Ovary (tissue), 3 donors: Measurements from ENCODE around the gene MOB3B.

ENCODE experiments used
- CTCF ChIP-seq, 3 donors: fragments of 450-650 bp in 2 of 3; fragments of 200-600 bp in 1 of 3; IDR thresholded peaks; one replicate each; pipeline versions ENCODE4 v1.5.1 to v1.8.0; 2016 to 2022; ENCODE audit warnings: antibody characterized with exemption in 3 of 3, mild to moderate bottlenecking in 1 of 3
- EP300 ChIP-seq: sonication (generic); formaldehyde crosslinking; IDR thresholded peaks from one replicate; pipeline ENCODE4 v1.6.1; 2017; ENCODE audit warnings: antibody characterized with exemption
- POLR2A ChIP-seq: fragments of 450-650 bp; IDR thresholded peaks from one replicate; pipeline ENCODE4 v1.6.1; 2017; ENCODE audit warnings: antibody characterized with exemption, mild to moderate bottlenecking, moderate library complexity
- donor health status: DM: no; HTN: no; CAD: no.

GRCh38 chr9:27474305-27474704, 55.3 kb downstream of the MOB3B start:
- TF ChIP-seq POLR2A (no peak), CTCF (IDR thresholded peaks at IDR 0.05) (no peak), EP300 (no peak)
